Esophagus muscularis mucosa (tissue), 4 donors: ENCODE measurements around the gene SLC5A5.

ENCODE experiments used
- CTCF ChIP-seq, 3 experiments: fragments of 200-600 bp in 2 of 3; fragments of 450-650 bp in 1 of 3; sonication (generic) in 2 of 3; IDR thresholded peaks; one replicate each; pipeline ENCODE4 v1.5.1; 2017 to 2019; ENCODE audit warnings: antibody characterized with exemption in 3 of 3, mild to moderate bottlenecking in 2 of 3, moderate library complexity in 1 of 3
- EP300 ChIP-seq: sonication (generic); formaldehyde crosslinking; IDR thresholded peaks from one replicate; pipeline ENCODE4 v1.6.1; 2017; ENCODE audit warnings: antibody characterized with exemption
- POLR2A ChIP-seq: fragments of 450-650 bp; IDR thresholded peaks from one replicate; pipeline ENCODE4 v1.6.1; 2017; ENCODE audit warnings: antibody characterized with exemption, moderate library complexity, mild to moderate bottlenecking, low read depth

DNA sequence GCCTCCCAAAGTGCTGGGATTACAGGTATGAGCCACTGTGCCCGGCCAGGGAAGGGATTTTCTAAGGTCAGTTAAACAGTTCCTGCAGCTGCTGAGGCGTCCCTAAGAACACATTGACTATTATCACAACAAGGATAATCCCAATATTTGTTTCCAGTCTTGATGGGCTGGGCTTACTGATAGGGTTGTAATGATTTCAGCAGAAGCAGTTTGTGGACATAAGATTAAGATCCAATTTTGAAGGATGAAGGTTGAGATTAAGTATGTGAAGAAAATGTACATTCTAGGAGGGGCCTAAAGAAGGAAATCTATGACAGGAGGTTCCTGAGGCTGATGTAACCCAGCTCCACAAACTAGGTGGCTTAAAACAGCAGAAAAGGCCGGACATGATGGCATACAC, 50.4 kb downstream of the SLC5A5 start:
- TF ChIP-seq CTCF (IDR thresholded peaks at IDR 0.05), result no peak
- no peak for TF ChIP-seq POLR2A
- no peak for TF ChIP-seq EP300
